HL-60 (cell line): Measurements from ENCODE around the gene TACC3.

Experiments
- DNase-seq, 2 experiments: peaks; one replicate each; pipeline ENCODE4 v3.0.0-alpha.2; 2010 to 2020; ENCODE audit warnings: low read depth in 1 of 2, low spot score in 1 of 2
- H3K27ac ChIP-seq: fragments of 250-450 bp; sonication (Bioruptor Pico); replicated peaks from 2 replicates; pipeline ENCODE4 v1.5.1; 2020; ENCODE audit warnings: mild to moderate bottlenecking, moderate library complexity
- H3K27me3 ChIP-seq: fragments of 250-450 bp; sonication (Bioruptor Pico); 2 replicates; pipeline ENCODE4 v1.5.1; 2021; ENCODE audit warnings: mild to moderate bottlenecking, moderate library complexity; ENCODE audit not compliant: insufficient read depth, poor library complexity, severe bottlenecking
- H3K4me3 ChIP-seq: replicated peaks from 2 replicates; pipeline ENCODE4 v1.5.1; 2011; ENCODE audit warnings: mild to moderate bottlenecking, control low read depth, low read length; ENCODE audit not compliant: insufficient read depth
- CTCF ChIP-seq: IDR thresholded peaks from one replicate; pipeline ENCODE4 v1.5.1; 2011; ENCODE audit warnings: low read length, control low read depth, inconsistent platforms; ENCODE audit not compliant: insufficient read depth
- GABPA ChIP-seq: IDR thresholded peaks from 2 replicates; pipeline ENCODE4 v1.6.1; 2012; ENCODE audit warnings: low read depth
- POLR2AphosphoS5 ChIP-seq: IDR thresholded peaks from 2 replicates; pipeline ENCODE4 v1.6.1; 2012; ENCODE audit warnings: low read depth
- REST ChIP-seq: IDR thresholded peaks from 2 replicates; pipeline ENCODE4 v1.6.1; 2012; ENCODE audit warnings: low read depth; ENCODE audit not compliant: insufficient replicate concordance
- SPI1 ChIP-seq: IDR thresholded peaks from 2 replicates; pipeline ENCODE4 v1.6.1; 2012; ENCODE audit warnings: low read depth, mild to moderate bottlenecking, borderline replicate concordance

TACC3 gene

GRCh38 chr4:1790005-1790404 is 68.7 kb downstream of the TACC3 start:
- no peak overlapping the region for H3K4me3 ChIP-seq
- H3K27ac ChIP-seq: no peak overlapping the region
- DNase-seq: peak in 1 of 2 experiments; percentile 47
- TF ChIP-seq REST (no peak), GABPA (no peak), CTCF (no peak), SPI1 (no peak), POLR2AphosphoS5 (no peak)
- H3K27me3 ChIP-seq: peaks cover 24% of the 10 kb centered on the region

GRCh38 chr4:1792158-1792831 is 71.0 kb downstream of the TACC3 start:
- DNase-seq: no peak
- peaks cover 42% of the 10 kb centered on the region for H3K27me3 ChIP-seq
- no peak overlapping the region for H3K4me3 ChIP-seq
- TF ChIP-seq GABPA (no peak), REST (no peak), POLR2AphosphoS5 (no peak), CTCF (no peak)
- no peak overlapping the region for H3K27ac ChIP-seq

GRCh38 chr4:1792832-1793495 is 71.6 kb downstream of the TACC3 start, which contains the start of gene FGFR3:
Gene FGFR3, plus strand, starts transcription at chr4:1793293. Its CDS starts 642 bp downstream, at chr4:1793935.
- Histone ChIP-seq H3K4me3 (peak within 1 kb of the TSS; percentile 24), H3K27ac (no peak within 1 kb of the TSS), H3K27me3 (peaks cover 44% of the 10 kb centered on the region)
- no peak for TF ChIP-seq SPI1
- no peak for TF ChIP-seq GABPA
- TF ChIP-seq POLR2AphosphoS5: no peak
- no peak for TF ChIP-seq CTCF
- no peak for TF ChIP-seq REST
- DNase-seq: no peak
